DMS 273 (cell line): ENCODE measurements around the gene TM4SF4.

ENCODE experiments used
- DNase-seq: peaks from one replicate; lab custom pipeline; 2025; ENCODE audit not compliant: unreplicated experiment; lab: John Stamatoyannopoulos, UW

Gene TM4SF4

DNA sequence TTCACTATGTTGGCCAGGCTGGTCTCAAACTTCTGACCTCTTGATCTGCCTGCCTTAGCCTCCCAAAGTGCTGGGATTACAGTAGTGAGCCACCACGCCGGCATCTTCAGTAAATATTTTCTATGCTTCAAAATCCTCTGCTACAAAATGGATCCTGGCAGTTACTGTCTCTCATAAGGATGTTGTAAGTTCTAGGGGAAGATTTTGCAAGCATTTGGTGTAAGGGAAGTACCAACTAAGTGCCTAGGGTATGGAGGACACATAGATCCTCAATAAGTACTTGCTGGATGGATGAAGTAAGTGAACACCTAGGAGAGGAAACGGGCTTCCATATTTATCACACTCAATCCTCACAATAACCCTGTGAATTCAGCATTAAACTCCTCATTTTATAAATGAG lies 6.6 kb downstream of the TM4SF4 start:
- no peak for DNase-seq

DNA sequence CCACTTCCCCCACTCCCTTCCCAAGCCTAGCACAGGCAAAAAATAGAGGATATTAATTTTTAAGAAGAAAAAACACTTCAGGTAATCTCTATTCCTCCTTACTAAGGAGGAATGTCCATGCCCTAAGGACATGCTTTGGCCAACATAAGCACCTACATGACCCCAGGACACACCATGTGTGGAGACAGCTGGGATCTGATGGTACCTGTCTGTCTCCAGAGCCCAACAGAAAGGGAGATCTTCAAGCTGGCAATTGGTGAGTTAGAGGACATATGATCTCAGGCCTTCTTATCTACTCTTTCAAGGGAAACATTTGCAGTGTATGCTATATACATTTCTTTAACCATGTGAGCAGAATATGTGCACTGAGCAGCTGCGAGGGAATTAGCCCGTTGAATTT lies 7.0 kb downstream of the TM4SF4 start:
- DNase-seq: no peak

DNA sequence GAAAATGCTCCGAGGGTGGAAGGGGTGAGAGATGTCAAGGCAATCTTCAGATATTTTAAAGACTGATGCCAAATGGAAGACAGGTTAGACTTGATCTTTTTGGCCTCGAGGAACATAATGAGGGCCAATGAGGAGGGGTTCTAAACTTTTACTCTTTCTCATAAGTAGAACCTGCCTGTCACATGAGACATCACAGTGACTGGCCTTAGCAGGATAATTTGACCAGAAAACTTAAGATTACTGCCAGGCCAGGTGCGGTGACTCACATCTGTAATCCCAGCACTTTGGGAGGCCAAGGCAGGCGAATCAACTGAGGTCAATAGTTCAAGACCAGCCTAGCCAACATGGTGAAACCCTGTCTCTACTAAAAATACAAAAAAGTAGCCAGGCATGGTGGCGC lies 12.2 kb downstream of the TM4SF4 start:
- no peak for DNase-seq

DNA sequence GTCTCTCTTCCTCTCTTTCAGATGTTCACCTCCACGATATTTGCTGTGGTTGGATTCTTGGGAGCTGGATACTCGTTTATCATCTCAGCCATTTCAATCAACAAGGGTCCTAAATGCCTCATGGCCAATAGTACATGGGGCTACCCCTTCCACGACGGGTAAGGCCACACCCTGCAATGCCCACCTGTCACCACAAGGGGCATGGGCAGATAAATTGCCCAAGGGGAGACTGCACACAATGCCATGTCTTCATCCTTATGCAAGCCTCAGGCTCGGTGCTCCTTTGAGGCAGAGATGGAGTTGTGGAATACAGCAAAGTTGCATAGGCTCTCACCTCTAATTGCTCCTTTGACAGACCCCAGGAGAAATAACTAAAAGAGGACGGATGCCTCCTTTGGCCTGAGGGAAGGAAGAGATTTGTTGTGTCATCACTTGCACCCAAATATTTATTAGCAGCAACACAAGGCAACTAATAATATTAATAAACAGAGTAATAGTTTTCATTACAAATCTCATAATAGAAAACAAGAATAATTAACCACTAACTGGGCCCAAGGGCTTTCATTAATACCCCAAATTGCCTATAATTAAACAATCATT lies 13.2 kb downstream of the TM4SF4 start:
- DNase-seq: peak; percentile 73

DNA sequence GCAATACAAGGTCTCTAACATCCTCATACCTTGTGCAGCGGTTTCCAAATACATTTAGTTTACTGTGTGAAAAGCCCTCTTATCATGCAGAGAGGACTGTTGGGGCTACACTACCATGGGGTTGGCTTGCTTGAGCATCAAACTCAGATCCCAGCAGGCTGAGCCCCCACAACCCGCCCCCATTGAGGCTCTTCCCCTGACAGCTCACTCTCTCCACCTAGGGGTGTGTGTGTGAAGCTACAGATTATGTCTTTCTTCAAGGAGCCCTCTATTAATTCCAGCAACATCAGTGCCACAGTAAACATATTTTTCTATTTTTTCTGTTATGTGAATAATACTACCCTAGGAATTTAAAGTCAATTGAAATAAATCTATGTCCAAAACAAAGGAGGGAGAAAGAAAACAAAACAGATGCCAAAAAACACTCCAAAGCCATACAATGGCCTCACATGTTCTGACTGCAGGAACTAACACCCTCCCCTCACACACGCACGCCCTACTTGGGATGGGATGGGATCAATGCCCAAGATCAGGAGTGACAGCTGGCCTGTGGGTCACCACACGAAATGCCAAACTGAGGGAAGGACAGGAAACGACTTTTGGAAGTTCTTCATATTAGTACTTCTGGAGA lies 14.7 kb downstream of the TM4SF4 start:
- DNase-seq: peak; percentile 52

DNA sequence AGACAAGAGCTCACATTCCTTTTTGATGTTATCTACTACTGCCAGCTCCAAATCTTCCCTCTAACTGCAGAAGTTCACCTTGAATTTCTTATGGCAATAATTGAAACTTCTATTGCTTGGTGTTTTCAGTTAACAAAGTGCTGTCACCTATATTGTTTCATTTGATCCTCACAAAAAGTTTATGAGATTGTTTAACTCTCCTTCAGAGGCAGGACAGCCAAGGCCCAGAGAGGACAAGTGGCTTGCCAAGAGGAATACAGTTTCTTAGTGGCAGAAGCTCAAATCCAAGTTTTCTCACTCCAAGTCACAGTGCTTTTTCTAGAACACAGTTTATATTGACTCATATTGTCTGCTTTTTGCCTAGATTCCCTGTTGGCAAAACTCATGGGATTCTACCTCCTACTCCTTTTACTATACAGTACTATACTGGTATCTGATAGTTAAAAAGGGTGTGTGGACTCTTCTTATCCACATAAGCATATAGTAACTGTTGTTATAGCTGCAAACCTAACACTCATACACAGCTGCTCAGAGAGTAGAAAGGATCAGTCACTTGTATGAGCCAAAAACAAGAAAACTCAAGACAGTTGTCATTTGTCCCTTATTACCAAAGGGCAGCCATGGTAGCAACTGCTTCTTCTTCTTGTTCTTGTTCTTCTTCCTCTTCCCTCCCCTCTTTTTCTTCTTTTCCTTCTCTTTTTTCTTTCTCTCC lies 15.9 kb downstream of the TM4SF4 start:
- DNase-seq: no peak

DNA sequence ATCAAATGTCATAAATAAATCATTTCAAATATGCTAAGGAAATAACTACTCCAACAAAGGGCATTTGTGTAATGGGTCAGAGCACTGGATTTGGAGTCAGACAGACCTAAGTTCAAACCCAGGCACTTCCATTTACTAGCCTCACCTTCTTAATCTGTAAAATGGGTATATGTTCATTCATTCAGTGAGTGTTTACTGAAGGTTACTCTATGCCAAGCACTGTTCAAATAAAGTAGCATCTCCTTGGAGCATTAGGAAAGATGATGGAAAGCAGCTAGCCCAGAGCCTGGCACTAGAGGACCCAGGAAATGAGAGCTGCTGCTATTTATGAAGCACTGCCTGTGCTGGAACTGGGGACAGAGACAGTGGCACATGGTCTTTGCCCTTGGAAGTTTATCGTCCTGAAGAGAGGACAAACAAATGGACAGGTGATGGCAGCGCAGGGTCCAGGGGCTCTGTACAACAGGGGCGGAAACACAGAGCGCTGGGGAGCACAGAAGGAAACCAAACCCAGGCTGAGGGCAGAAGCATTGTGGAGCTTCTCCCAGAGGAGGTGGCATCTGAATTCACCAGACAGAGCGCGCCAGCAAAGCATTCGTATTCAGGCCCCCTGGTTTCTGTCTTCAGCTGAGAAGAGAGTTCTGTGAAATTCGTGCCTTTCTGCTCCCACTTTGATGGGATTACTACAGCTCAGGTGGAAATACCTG lies 19.0 kb downstream of the TM4SF4 start:
- DNase-seq: no peak

DNA sequence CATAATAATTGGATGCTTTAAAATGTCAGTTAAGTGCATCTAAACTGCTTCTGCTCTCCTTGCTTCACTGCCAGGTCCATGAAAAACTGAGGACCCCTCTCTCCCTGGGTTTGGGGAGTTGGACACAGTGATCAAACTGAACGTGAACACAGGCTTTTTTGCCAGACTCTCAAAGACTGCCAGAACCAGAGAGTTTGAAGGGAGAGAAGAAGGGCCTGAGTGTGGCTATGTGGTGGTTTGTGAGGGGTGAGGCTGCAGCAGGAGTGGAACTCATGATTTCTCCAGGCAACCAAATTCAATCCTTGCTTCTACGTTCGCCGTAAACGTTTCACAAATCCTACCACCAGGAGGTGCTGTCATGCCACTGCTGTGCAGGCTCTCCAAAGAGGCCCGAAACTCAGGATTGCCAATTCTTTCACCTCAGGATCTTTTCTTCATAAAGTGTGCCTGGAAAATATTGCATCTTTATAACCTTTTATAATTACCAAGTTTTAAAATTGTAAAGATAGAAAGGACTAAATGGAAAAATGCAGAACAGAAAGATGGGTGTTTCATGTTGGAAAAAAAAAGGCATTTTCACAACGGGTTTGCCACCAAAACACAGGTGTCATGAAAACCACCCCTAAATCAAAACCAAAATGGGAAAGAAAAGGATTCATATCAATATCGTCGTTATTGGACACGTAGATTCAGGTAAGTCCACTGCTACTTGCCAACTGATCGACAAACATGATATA lies 19.7 kb downstream of the TM4SF4 start:
- peak; percentile 91 for DNase-seq

DNA sequence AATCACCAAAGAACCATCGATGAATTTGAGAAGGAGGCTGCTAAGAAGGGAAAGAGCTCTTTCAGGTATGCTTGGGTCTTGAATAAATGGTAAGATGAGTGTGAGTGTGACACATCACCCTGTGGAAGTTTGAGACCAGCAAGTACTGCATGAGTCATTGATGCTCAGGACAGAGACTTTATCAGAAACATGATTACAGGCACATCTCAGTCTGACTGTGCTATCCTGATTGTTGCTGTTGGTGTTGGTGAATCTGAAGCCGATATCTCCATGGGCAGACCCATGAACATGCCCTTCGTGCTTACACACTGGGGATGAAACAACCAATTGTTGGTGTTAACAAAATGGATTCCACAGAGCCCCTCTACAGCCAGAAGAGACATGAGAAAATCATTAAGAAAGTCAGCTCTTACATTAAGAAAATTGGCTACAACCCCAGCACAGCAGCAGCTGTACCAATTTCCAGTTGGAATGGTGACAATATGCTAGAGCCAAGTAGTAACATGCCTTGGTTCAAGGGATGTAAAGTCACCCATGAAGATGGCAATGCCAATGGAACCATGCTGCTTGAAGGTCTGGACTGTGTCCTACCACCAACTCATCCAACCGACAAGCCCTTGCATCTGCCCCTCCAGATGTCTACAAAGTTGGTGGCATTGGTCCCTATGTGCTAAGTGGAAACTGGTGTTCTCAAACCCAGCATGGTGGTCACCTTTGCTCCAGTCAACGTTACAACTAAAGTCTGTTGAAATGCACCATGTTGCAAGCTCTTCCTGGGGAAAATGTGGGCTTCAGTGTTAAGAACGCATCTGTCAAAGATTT lies 20.5 kb downstream of the TM4SF4 start:
- DNase-seq: peak; percentile 46

DNA sequence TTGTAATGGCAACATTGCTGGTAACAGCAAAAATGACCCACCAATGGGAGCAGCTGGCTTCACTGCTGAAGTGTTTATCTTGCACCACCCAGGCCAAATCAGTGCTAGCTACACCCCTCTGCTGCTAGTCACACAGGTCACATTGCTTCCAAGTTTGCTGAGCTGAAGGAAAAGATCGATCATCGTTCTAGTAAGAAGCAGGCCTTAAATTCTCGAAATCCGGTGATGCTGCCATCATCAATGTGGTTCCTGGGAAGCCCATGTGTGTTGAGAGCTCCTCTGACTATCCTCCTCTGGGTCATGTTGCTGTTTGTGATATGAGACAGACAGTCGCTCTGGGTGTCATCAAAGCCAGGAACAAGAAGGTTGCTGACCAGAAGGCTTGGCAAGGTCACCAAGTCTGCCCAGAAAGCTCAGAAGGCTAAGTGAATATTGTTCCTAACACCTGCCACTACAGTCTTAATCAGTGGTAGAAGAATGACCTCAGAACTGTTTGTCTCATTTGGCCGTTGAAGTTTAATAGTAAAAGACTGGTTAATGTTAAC lies 21.2 kb downstream of the TM4SF4 start:
- DNase-seq: no peak

DNA sequence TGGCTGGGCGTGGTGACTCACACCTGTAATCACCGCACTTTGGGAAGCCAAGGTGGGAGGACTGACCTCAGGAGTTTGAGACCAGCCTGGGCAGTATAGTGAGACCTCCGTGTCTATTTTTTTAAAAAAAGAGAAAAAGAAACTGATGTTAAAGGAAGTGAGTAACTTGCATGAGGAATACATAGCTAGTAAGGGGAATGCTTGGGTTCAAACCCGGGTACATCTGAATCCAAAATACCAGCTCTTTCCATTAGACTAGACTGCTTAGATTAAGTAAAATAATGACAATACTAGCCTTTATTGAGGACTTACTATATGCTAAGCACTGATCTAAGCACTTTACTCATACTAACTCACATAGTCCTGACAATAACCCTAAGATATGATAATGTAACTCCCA lies 22.4 kb downstream of the TM4SF4 start:
- DNase-seq: no peak

DNA sequence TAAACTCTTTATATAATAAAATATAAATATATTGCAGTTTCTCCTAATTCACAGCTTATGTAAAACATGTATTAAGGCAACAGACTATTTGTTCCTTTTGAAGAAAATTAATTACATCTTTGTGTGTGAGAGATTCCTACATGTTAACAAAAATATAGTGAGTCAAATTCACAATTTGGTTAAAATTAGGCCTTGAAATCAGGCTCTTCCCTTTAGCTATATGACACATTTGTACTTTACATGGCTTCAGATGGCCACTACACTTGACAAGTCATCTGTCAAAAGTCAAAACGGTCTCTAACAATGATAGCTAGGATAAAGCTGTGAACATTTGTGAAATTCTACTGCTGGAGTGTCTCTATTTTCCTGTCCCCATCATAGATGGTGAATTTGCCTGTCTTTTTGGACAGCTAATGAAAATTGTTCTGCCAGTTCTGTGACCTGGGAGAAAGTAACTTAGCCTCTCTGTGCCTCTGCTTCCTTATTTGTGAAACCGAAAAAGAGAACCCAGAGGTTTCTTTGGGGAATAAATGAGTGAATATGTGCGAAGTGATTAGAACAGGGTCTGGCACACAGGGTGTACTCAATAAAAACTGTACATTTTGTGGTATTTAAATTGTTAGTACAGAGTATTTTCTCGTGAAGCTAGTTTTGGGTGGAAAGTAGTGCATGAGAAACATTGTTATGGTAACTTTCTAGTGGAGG lies 23.6 kb downstream of the TM4SF4 start:
- DNase-seq: no peak

DNA sequence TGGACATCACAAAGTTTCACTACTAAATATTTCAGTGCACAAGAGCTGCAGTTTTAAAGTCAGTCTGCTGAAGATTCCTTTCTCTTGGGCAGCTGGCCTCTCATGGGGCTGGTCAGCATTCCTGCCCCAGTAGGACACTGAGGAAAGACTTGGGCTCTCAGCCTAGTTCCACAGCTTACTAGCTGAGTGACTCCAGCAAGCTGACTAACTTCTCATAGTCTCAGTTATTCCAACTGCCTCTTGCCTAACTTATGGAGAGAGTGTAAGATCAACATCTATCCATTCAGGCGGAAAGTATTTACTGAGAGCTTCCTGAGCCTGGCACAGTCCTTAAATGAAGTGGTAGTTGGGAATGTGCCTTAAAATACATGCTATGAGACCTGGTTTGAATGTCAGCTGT lies 27.0 kb downstream of the TM4SF4 start:
- no peak for DNase-seq

DNA sequence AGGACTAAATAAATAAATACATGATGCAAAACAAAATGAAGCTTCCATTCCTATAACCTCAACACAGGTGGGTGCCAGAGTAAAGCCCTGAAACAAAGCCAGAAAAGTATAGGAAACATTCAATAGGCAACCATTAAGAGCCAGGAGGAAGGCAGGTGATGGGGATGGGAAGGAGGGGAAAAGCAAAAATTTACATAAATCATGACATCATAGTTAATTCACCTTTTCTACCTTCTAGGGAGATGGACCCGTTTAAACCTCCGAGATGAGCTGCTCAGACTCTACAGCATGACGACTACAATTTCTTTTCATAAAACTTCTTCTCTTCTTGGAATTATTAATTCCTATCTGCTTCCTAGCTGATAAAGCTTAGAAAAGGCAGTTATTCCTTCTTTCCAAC lies 27.9 kb downstream of the TM4SF4 start:
- DNase-seq: no peak

DNA sequence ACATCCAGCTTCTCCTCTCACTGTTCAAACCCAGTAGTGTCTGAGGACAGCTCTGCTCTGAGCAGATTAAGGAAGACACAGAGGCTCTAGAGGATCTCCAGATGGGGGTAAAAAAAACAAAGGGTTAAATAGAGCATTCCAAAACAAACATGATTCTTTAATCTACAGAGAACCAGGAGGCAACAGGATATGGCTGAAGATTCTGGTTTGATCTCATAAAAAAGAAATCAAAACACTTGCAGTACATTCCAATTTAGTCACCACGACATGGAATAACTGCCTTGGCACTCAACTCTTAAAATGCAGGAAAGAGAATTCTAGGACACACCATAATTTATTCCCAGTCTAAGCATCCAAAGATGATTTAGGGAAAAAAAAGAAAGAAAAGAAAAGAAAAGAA lies 32.0 kb downstream of the TM4SF4 start:
- no peak for DNase-seq

DNA sequence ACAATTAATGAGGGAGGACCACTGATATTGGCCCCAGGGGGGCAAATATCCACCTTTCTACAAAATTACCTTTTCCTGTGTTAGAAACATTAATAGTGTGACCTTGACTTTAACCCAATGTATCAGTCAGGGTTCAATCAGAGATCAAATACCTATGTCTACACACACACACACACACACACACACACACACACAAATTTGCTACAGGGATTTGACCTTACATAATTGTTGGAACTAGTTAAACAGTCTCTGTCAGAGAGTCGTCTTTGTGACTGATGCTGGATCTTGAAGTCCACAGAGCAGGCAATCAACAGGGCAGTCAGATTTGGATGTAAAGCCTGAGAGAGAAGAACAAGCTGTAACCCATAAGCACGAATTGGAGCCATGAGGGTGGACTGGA lies 32.5 kb downstream of the TM4SF4 start:
- DNase-seq: no peak

DNA sequence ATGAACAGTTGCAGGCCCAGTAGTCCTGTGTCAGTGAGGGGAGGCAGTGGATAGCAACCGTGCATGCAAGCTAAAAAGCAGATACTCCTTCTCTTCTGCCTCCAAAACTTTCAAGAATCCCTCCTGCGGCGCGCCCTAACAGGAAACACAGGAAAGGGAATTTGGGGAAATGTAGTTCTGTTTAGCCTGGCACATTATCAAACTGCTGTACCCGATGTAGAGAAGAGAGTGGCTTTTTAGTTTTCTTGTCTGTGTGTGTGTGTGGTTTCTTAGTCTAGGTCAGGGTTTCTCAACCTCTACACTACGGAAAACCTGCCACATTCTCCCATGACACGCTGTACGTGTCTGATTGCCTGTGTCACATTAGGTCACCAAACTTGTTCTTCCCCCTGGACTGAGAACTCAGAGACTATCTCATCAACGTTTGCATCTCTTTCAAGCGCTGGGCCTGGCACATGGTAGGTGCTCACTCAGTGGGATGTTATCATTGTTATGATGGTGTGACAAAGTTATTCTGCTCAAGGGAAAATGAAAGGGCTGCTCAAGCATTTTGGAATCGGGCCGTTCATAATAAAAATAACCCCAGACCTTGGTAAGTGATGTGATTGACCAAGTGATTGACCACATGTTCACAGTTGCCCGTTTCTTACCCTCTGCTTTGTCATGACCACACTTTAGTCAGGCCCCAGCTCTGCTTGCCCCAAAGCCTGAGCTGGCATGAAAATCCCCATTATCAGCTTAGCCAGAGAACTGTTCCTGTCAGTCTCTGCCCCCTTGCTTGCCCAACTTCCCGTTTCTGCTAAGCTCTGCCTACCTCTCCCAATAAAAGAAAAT lies 33.2 kb downstream of the TM4SF4 start:
- no peak for DNase-seq

DNA sequence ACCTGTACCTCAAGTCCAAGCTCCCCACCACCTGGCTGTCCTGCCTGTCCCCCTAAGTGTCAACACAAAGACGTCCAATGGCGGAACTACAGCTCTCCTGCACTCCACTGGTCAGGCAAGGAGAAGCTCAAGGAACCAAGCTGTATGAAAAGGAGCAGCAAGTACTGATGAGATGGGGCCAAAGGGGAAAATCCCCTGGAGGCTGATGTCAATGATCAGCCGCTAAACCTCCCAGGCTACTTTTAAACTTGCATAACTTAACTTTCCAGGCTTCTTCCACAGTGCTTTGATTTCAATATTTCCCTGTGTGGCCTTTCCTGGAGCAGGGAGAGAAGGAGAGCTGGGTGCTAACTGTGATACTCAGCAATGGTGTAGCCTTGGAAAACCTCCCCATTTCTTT lies 35.0 kb downstream of the TM4SF4 start:
- no peak for DNase-seq

DNA sequence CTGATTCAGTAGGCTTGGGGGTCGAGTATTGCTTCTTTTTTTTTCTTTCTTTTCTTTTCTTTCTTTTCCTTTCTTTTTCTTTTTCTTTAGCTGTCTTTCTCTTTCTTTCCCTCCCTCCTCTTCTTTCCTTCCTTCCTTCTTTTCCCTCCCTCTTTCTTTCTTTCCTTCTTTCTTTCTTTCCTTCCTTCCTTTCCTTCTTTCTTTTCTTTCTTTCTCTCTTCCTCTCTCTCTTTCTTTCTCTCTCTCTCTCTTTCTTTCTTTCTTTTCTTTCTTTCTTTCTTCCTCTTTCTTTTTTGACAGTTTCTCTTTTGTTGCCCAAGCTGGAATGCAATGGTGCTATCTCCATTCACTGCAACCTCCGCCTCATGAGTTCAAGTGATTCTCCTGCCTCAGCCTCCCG lies 36.0 kb downstream of the TM4SF4 start:
- DNase-seq: no peak
